HepG2 (cell line): Measurements from ENCODE around the gene SCN8A. TPM values are rescaled to one million over a fixed set of nuclear protein-coding genes. Genes with fewer than 3 reads are reported as not detected.

Experiments used
- ATAC-seq: fragments of 200-7000 bp; cut with Tn5 transposase; 3 replicates; pipeline ENCODE4 v1.9.1; 2020; ENCODE audit warnings: mild to moderate bottlenecking, moderate library complexity
- BruUV-seq: library from RNA; stranded (reverse); fragments of 400-500 nt; replicated peaks from 2 replicates; lab custom pipeline; 2021; lab: Mats Ljungman, UMichigan
- CTCF ChIA-PET: fragments of 300-600 bp; formaldehyde crosslinking; extraction: SDS; loops from one replicate; lab custom pipeline; 2021; ENCODE audit warnings: low total read pairs, inconsistent platforms, low intra/inter-chr PET ratio; lab: Yijun Ruan, JAX
- POLR2A ChIA-PET: fragments of 350-600 bp; sonication (Branson Sonifier 250); formaldehyde crosslinking; loops from one replicate; lab custom pipeline; 2020; ENCODE audit warnings: antibody characterized with exemption, inconsistent platforms; lab: Yijun Ruan, JAX
- DNase-seq: peaks from one replicate; pipeline ENCODE4 v3.0.0-alpha.2; 2015; ENCODE audit warnings: low spot score
- FAIRE-seq: peaks from 3 replicates; lab custom pipeline; 2011; peaks lifted over from hg19 to GRCh38; lab: Jason Lieb, UNC
- H2AFZ ChIP-seq: one replicate; pipeline ENCODE4 v1.6.1; 2011; ENCODE audit warnings: low read length, inconsistent platforms
- H3K27ac ChIP-seq: fragments of 300-600 bp; 3 replicates; pipeline ENCODE4 v1.8.0; 2011; ENCODE audit warnings: mixed run types, mild to moderate bottlenecking, mixed read lengths, low read length, inconsistent platforms; ENCODE audit not compliant: insufficient read depth; ENCODE audit errors: extremely low read length
- H3K27me3 ChIP-seq, 2 experiments: fragments of 200-600 bp in 1 of 2; 2 replicates in 1 of 2; 3 replicates in 1 of 2; pipeline versions ENCODE4 v1.6.0 to v1.8.0; 2011; ENCODE audit warnings: low read length in 2 of 2, mild to moderate bottlenecking in 2 of 2, moderate library complexity in 2 of 2, inconsistent platforms in 1 of 2; ENCODE audit not compliant: insufficient read depth in 2 of 2, control insufficient read depth in 1 of 2
- H3K36me3 ChIP-seq, 2 experiments: fragments of 200-600 bp in 1 of 2; replicated peaks in 1 of 2; 2 replicates in 1 of 2; 3 replicates in 1 of 2; pipeline versions ENCODE4 v1.5.1 to v1.8.0; 2011; ENCODE audit warnings: low read length in 2 of 2, inconsistent platforms in 1 of 2; ENCODE audit not compliant: insufficient read depth in 2 of 2, control insufficient read depth in 1 of 2
- H3K4me1 ChIP-seq: 2 replicates; pipeline ENCODE4 v1.5.1; 2012; ENCODE audit warnings: low read length, inconsistent platforms; ENCODE audit not compliant: insufficient read depth
- H3K4me2 ChIP-seq: 2 replicates; pipeline ENCODE4 v1.6.0; 2011; ENCODE audit warnings: low read depth, low read length, inconsistent platforms
- H3K4me3 ChIP-seq, 3 experiments: fragments of 200-600 bp in 1 of 3; sonication (generic), shearing (Covaris generic) in 1 of 3; replicated peaks in 1 of 3; 2 replicates each; pipeline ENCODE4 v1.5.1; 2011 to 2016; ENCODE audit warnings: low read length in 3 of 3, inconsistent platforms in 2 of 3, low read depth in 2 of 3, mild to moderate bottlenecking in 2 of 3, control low read depth in 1 of 3, mixed read lengths in 1 of 3; ENCODE audit not compliant: insufficient read depth in 1 of 3
- H3K79me2 ChIP-seq: one replicate; pipeline ENCODE4 v1.6.1; 2011; ENCODE audit warnings: low read length, inconsistent platforms; ENCODE audit not compliant: insufficient read depth
- H3K9ac ChIP-seq: 2 replicates; pipeline ENCODE4 v1.6.0; 2011; ENCODE audit warnings: mild to moderate bottlenecking, low read depth, low read length, inconsistent platforms; ENCODE audit not compliant: insufficient read depth
- H3K9me3 ChIP-seq: 2 replicates; pipeline ENCODE4 v1.5.1; 2012; ENCODE audit warnings: mild to moderate bottlenecking, low read length
- H4K20me1 ChIP-seq: 2 replicates; pipeline ENCODE4 v1.6.0; 2011; ENCODE audit warnings: inconsistent platforms, mild to moderate bottlenecking, low read length, moderate library complexity; ENCODE audit not compliant: insufficient read depth
- ETV6 ChIP-seq: sonication (generic); formaldehyde crosslinking; conservative IDR thresholded peaks from 2 replicates; pipeline ENCODE4 v1.4.0; 2020; ENCODE audit warnings: missing genetic modification reagents
- TBX2 ChIP-seq: sonication (generic); formaldehyde crosslinking; IDR thresholded peaks from 2 replicates; pipeline ENCODE4 v1.5.0; 2020; ENCODE audit warnings: missing genetic modification reagents, mild to moderate bottlenecking, borderline replicate concordance
- ZNF7 ChIP-seq: IDR thresholded peaks from 2 replicates; pipeline ENCODE4 v1.6.1; 2016; ENCODE audit warnings: missing biosample characterization, missing genetic modification reagents
- in situ Hi-C: cut with HindIII; loops from 2 replicates; pipeline ENCODE4 v1.10.0; 2017; ENCODE audit warnings: low pct_unique_long_range_greater_than_20kb; ENCODE audit not compliant: extremely low pct_ligation_motif_present
- intact Hi-C: fragments of 100-400 bp; cut with micrococcal nuclease; formaldehyde crosslinking; loops from one replicate; pipeline ENCODE4 v1.10.0; 2022; ENCODE audit not compliant: unreplicated experiment
- polyA plus RNA-seq, 8 experiments: library from polyadenylated mRNA; depleted of rRNA in 3 of 8; stranded (reverse) in 7 of 8; unstranded in 1 of 8; fragments of >200 nt; fragmentation: Illumina TruSeq in 4 of 8; extraction: Trizol in 4 of 8; gene quantifications; 2 replicates each; pipeline versions ENCODE4 v1.2.1 to v1.2.3, GENCODE V29; 2011 to 2016; ENCODE audit warnings: low read depth in 4 of 8, missing spikeins in 1 of 8, mixed read lengths in 1 of 8; ENCODE audit not compliant: insufficient read depth in 1 of 8
- total RNA-seq, 5 experiments: library from RNA; depleted of rRNA; stranded (reverse); fragments of >200 nt; fragmentation: Illumina TruSeq; extraction: Trizol; gene quantifications; 2 replicates each; pipeline ENCODE4 v1.2.3, GENCODE V29; 2016; ENCODE audit warnings: low read depth in 1 of 5
- TF ChIP-seq, protein P1 (sequence below): sonication (generic); formaldehyde crosslinking; IDR thresholded peaks from 2 replicates; pipeline ENCODE4 v1.8.1; 2023; ENCODE audit warnings: mild to moderate bottlenecking, missing genetic modification reagents
- TF ChIP-seq, protein P2 (sequence below): sonication (generic); formaldehyde crosslinking; IDR thresholded peaks from 2 replicates; pipeline ENCODE4 v1.5.1; 2020; ENCODE audit warnings: missing genetic modification reagents, mild to moderate bottlenecking, borderline replicate concordance
- TF ChIP-seq, protein P3 (sequence below): IDR thresholded peaks from 2 replicates; pipeline ENCODE4 v1.6.1; 2016; ENCODE audit warnings: missing biosample characterization, missing genetic modification reagents, low read depth
- TF ChIP-seq, protein P4 (sequence below): sonication (generic); formaldehyde crosslinking; IDR thresholded peaks from 2 replicates; pipeline ENCODE4 v1.5.0; 2020; ENCODE audit warnings: missing genetic modification reagents

SCN8A gene
- total and polyA plus RNA-seq, 2 of the 13 experiments (the other 11 are each of a cell fraction or from before 2014, with no cell fraction given): 0.57 to 1.4 TPM

DNA sequence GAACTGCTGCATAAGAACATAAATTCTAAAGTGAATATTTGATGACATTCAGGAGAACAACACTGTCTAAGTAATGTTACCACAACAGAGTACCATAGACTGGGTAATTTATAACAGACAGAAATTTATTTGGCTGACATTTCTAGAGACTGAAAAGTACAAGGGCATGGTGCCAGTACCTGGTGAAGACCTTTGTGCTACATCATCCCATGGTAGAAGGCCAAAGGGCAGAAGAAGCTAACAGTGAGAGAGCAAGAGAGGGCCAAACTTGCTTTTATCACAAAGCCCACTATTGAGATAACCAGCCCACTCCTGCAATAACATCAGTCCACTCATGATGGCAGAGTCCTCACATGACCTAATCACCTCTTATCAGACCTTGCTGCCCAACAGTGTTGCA is 168.7 kb downstream of the SCN8A start:
- ChIA-PET CTCF (no interaction called here), POLR2A (no interaction called here)
- H4K20me1 ChIP-seq: no peaks in the 10 kb centered on the region
- no peaks in the 10 kb centered on the region for H3K4me1 ChIP-seq
- no peaks in the 10 kb centered on the region for H3K27me3 ChIP-seq
- intact Hi-C loops (no loop called here), in situ Hi-C loops (no loop called here)
- no peak overlapping the region for H3K4me2 ChIP-seq
- H3K4me3 ChIP-seq: no peak overlapping the region
- no peaks in the 10 kb centered on the region for H3K79me2 ChIP-seq
- FAIRE-seq: no peak
- no peaks in the 10 kb centered on the region for H3K9me3 ChIP-seq
- H3K36me3 ChIP-seq: no peaks in the 10 kb centered on the region
- no peak for ATAC-seq
- no peak overlapping the region for H2AFZ ChIP-seq
- H3K9ac ChIP-seq: no peak overlapping the region
- no peak for TF ChIP-seq TBX2 (CRISPR knock-in tag)
- TF ChIP-seq, protein P1, sequence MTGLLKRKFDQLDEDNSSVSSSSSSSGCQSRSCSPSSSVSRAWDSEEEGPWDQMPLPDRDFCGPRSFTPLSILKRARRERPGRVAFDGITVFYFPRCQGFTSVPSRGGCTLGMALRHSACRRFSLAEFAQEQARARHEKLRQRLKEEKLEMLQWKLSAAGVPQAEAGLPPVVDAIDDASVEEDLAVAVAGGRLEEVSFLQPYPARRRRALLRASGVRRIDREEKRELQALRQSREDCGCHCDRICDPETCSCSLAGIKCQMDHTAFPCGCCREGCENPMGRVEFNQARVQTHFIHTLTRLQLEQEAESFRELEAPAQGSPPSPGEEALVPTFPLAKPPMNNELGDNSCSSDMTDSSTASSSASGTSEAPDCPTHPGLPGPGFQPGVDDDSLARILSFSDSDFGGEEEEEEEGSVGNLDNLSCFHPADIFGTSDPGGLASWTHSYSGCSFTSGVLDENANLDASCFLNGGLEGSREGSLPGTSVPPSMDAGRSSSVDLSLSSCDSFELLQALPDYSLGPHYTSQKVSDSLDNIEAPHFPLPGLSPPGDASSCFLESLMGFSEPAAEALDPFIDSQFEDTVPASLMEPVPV (CRISPR knock-in tag): no peak
- no peak for TF ChIP-seq ZNF7 (CRISPR knock-in tag)
- TF ChIP-seq, protein P2, sequence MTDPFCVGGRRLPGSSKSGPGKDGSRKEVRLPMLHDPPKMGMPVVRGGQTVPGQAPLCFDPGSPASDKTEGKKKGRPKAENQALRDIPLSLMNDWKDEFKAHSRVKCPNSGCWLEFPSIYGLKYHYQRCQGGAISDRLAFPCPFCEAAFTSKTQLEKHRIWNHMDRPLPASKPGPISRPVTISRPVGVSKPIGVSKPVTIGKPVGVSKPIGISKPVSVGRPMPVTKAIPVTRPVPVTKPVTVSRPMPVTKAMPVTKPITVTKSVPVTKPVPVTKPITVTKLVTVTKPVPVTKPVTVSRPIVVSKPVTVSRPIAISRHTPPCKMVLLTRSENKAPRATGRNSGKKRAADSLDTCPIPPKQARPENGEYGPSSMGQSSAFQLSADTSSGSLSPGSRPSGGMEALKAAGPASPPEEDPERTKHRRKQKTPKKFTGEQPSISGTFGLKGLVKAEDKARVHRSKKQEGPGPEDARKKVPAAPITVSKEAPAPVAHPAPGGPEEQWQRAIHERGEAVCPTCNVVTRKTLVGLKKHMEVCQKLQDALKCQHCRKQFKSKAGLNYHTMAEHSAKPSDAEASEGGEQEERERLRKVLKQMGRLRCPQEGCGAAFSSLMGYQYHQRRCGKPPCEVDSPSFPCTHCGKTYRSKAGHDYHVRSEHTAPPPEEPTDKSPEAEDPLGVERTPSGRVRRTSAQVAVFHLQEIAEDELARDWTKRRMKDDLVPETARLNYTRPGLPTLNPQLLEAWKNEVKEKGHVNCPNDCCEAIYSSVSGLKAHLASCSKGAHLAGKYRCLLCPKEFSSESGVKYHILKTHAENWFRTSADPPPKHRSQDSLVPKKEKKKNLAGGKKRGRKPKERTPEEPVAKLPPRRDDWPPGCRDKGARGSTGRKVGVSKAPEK (CRISPR knock-in tag): no peak
- TF ChIP-seq, protein P3, sequence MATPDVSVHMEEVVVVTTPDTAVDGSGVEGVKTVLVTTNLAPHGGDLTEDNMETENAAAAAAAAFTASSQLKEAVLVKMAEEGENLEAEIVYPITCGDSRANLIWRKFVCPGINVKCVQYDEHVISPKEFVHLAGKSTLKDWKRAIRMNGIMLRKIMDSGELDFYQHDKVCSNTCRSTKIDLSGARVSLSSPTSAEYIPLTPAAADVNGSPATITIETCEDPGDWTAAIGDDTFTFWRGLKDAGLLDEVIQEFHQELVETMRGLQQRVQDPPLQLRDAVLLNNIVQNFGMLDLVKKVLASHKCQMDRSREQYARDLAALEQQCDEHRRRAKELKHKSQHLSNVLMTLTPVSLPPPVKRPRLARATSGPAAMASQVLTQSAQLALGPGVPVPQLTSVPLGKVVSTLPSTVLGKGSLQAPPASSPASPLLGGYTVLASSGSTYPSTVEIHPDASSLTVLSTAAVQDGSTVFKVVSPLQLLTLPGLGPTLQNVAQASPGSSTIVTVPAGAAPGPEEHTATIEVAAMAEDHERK (CRISPR knock-in tag): no peak
- TF ChIP-seq ETV6 (CRISPR knock-in tag): no peak
- TF ChIP-seq, protein P4, sequence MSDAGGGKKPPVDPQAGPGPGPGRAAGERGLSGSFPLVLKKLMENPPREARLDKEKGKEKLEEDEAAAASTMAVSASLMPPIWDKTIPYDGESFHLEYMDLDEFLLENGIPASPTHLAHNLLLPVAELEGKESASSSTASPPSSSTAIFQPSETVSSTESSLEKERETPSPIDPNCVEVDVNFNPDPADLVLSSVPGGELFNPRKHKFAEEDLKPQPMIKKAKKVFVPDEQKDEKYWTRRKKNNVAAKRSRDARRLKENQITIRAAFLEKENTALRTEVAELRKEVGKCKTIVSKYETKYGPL (CRISPR knock-in tag): no peak
- H3K27ac ChIP-seq: no peak overlapping the region
- BruUV-seq: no TSS peak
- no peak for DNase-seq
